GM11168 (cell line): ENCODE results near the gene BEST2.

Experiments
- in situ Hi-C: fragments of 300-500 bp; cut with MboI; formaldehyde crosslinking; loops from one replicate; pipeline ENCODE4 v1.12.0; 2022; ENCODE audit warnings: low sequenced_read_pairs; ENCODE audit not compliant: unreplicated experiment

Gene BEST2

GRCh38 chr19:12727745-12728433 is 23.7 kb upstream of the BEST2 start:
- in situ Hi-C loops = no loop called here

- in situ Hi-C loops = no loop called here
Measured at GRCh38 chr19:12730064-12730463, 21.5 kb upstream of the BEST2 start.

GRCh38 chr19:12731337-12731736 is 20.3 kb upstream of the BEST2 start:
- in situ Hi-C loops = no loop called here

- in situ Hi-C loops = no loop called here
Measured at GRCh38 chr19:12733369-12734214, 18.0 kb upstream of the BEST2 start.

GRCh38 chr19:12736995-12737834 is 14.4 kb upstream of the BEST2 start, which contains the start of gene GET3:
TSS of gene GET3 (plus strand) at chr19:12737497. CDS start at chr19:12737506, 9 bp downstream.
- in situ Hi-C loops = no loop called here

GRCh38 chr19:12737835-12738351 is 13.7 kb upstream of the BEST2 start:
- in situ Hi-C loops = no loop called here

- in situ Hi-C loops = no loop called here
Measured at GRCh38 chr19:12745166-12745897, 6.3 kb upstream of the BEST2 start.

GRCh38 chr19:12748489-12748888 is 3.1 kb upstream of the BEST2 start:
- in situ Hi-C loops = no loop called here

- in situ Hi-C loops = no loop called here
Measured at GRCh38 chr19:12749938-12750521, 1.6 kb upstream of the BEST2 start.

GRCh38 chr19:12750851-12751250 is 740 bp upstream of the BEST2 start:
- in situ Hi-C loops = no loop called here

GRCh38 chr19:12752056-12752781 is 628 bp downstream of the BEST2 start:
- in situ Hi-C loops = no loop called here

- in situ Hi-C loops = no loop called here
Measured at GRCh38 chr19:12754465-12755196, 3.0 kb downstream of the BEST2 start.

- in situ Hi-C loops = no loop called here
Measured at GRCh38 chr19:12756150-12756883, 4.7 kb downstream of the BEST2 start.

GRCh38 chr19:12757544-12758274 is 6.1 kb downstream of the BEST2 start:
- in situ Hi-C loops = no loop called here

- in situ Hi-C loops = no loop called here
Measured at GRCh38 chr19:12759686-12760085, 8.1 kb downstream of the BEST2 start.

GRCh38 chr19:12763100-12763499 is 11.5 kb downstream of the BEST2 start:
- in situ Hi-C loops = no loop called here

GRCh38 chr19:12764698-12765097 is 13.1 kb downstream of the BEST2 start:
- in situ Hi-C loops = loop anchor here (5.0 kb wide), 1 partner anchor 38 kb away; the partner anchor contains the start of genes PRDX2 and THSD8
